Inferior parietal cortex (tissue), 1 donor: ENCODE results near the gene ADCY10.
"Not testable (repeated sequence)": the region's sequence is repeated elsewhere in the genome, so short reads cannot be mapped to it uniquely, and the experiment has no call there.

Experiments
- DNase-seq: peaks from one replicate; pipeline ENCODE4 v3.0.0-alpha.2; 2016; ENCODE audit errors: extremely low spot score

ADCY10 gene

DNA sequence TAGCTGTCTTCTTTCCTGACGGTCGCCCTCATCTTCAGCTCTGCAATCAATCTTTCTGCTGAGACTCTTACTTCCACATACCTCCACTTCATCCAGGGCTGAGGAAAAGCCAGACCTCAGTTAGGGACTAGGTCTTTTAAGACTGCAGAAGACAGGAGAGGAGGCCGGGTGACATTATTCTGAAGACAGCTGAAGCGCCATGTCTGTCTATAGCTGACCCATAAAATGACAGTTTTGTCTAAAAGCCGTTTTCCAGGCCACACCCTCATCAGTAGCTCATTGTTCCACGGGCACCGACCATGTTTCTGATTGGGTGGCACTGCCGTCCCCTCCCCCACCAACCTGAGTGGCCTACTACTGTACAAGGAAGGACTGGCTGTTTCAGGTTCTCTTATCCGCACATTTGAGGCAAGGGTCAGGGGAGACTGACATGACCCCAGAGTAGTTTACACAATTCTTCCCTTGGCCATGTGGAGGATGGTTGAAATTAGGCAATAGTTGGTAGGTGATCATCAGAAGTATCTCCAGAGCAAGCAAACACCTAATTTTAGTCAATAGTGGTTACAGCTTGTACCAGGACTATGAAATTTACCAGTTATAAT is at the start of gene ADCY10:
ADCY10 (minus strand) TSS at position 240 of the 602 bp plus-strand sequence. CDS start 8,994 bp downstream, outside the sequence.
- peak; percentile 1 for DNase-seq

- DNase-seq: no peak
Observed at GRCh38 chr1:167957710-167958109, 43.8 kb upstream of the ADCY10 start.

- DNase-seq: no peak
Observed at GRCh38 chr1:167955915-167956314, 42.0 kb upstream of the ADCY10 start.

- DNase-seq: no peak
Observed at GRCh38 chr1:167950569-167950968, 36.6 kb upstream of the ADCY10 start.

DNA sequence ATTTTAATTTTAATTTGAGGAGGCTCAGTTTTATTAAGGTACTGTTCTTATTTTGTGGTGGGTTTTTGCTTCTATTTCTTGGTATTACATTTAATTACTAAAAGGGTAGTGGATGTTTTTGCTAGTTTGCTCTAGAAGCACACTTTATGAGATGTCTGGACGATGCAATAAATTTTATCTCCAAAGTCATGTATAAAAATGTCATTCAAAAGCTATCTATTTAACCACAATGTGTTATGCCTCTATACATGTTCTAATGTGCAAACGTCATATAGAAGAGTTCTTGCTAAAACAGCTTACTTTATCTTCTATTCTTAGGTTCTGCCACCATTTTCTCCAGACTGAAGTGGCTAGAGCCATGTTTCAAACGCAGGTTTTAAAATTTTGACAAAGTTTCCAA is 35.9 kb upstream of the ADCY10 start:
- no peak for DNase-seq

DNA sequence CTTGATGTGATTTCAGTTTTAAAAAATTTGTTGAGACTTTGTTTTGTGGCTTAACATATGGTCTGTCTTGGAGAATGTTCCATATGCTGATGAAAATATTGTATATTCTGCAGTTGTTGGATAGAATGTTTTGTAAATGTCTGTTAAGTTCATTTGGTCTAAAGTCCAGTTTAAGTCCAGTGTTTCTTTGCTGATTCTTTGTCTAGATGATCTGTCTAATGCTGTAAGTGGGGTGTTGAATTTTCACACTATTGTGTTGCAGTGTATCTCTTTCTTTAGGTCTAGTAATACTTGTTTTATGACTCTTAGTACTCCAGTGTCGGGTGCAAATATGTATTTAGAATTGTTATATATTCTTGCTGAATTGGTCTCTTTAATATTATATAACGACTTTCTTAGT is 33.8 kb upstream of the ADCY10 start:
- DNase-seq: no peak

DNA sequence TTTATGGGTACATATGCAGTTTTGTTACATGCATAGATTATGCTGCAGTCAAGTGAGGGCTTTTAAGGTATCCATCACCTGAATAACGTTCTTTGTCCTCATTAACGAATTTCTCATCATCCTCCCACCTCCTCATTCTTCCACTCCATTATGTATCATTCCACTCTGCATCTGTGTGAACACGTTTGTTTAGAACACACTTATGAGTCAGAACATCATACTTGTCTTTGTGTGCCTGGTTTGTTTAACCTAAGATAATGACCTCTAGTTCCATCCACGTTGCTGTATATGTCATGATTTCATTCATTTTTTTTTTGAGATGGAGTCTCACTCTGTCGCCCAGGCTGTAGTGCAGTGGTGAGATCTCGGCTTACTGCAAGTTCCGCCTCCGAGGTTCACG is 29.6 kb upstream of the ADCY10 start:
- DNase-seq: no peak

DNA sequence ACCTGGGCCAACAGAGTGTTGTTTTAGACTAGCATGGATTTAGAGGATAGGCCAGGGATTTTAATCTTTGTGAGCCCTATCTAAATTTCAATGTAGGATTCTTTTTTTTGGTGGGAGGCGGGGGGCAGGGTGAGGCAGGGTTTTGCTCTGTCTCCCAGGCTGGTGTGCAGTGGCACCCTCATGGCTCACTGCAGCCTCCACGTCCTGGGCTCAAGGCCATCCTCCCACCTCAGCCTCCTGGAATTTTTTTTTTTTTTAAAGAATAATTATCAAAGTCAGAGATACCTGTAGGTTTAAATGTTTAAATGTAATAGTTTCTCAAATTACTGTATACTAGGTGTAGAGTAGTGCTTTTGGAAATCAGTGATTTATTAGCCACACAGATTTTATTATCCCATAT is 26.3 kb upstream of the ADCY10 start:
- DNase-seq: no peak

- no peak for DNase-seq
Observed at GRCh38 chr1:167938080-167938636, 24.2 kb upstream of the ADCY10 start.

GRCh38 chr1:167937709-167938010 is 23.7 kb upstream of the ADCY10 start:
- DNase-seq: no peak

DNA sequence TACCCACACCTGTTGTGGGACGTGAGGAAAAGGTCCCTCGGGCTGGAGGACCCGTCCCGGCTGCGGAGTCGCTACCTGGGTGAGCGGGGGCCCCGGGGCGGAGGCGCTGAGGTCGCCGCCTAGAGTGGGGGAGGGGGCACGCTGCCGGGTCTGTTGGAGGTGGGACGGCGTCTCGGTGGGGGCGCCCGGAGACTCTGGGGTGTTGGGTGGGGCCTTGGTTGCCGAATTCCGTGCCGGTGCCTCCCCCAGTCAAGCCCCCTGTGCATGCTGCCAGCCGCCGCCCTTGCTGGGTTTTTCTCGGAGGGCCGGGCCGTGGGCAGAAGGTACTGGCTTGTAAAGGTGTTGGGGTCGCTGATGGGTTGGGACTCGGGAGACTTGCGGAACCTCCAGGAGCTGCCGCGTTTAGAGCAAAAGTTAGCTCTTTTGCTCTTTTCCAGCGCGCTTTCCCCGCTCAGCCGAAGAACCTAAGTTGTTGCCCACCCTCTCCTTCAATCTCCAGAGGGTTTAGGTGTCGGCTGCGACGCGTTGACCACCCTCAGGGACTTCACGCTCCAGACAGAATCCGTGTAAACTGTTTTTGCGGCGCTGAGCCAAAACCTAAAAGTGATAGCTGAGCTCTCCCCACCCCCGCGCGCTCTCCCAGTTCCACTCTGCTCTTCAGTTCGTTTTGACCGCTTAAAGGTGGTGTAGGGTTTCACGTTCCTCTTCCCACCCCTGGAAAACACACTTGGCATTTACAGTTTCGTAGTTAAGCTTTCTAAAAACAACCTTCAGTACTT is 23.2 kb upstream of the ADCY10 start, which contains the start of gene MPC2:
MPC2 (minus strand) TSS at position 143 of the 779 bp plus-strand sequence. CDS start 1,231 bp downstream, outside the sequence.
- peak; percentile 58 for DNase-seq

DNA sequence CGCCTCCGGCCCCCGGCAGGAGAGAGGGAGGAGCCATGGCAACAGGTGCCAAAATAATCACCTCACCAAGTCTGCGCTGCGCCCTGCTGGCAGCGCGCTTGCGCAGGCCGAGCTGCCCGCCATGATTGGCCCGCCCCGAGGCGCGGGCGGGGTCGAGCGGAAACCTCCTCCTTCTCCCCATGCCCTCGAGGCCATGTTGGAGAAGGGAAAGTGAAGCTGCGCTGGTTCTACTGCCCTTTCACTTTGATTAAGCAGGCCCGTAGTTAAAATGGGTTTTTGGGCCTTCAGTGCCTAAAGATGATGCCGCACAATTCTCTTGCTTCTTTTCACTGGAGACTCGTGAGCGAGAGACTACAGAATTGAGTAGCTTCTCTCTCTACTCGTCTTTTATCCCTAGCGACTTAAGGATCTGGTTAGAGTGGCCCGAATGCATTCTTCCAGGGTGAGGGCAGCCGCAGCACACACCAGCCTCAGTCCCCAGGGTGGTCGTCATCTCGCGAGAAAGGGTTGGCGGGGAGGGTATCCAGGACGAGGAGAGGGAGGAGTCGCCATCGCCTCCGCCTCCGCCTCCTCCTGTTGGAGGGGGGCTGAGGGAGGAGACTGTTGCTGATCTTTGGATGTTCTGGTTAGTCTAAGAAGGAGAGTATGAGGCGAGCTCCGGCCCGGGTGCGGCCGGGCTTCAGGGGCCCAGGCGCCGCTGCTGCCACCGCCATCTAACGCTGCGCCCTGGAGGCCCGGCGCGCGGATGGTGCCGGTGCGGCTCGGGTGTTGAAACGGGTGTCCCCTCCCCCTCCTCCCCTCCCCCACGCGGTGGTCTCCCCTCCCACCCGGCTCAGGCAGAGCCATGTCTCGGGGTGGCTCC is 22.4 kb upstream of the ADCY10 start, which contains the start of gene DCAF6:
DCAF6 (plus strand) TSS at position 616 of the 862 bp plus-strand sequence; CDS start at position 845, 229 bp downstream.
- peak; percentile 99 for DNase-seq

- DNase-seq: peak; percentile 61
Observed at GRCh38 chr1:167935216-167936067, 21.5 kb upstream of the ADCY10 start.

GRCh38 chr1:167934426-167935215 is 20.7 kb upstream of the ADCY10 start:
- DNase-seq: peak; percentile 42

DNA sequence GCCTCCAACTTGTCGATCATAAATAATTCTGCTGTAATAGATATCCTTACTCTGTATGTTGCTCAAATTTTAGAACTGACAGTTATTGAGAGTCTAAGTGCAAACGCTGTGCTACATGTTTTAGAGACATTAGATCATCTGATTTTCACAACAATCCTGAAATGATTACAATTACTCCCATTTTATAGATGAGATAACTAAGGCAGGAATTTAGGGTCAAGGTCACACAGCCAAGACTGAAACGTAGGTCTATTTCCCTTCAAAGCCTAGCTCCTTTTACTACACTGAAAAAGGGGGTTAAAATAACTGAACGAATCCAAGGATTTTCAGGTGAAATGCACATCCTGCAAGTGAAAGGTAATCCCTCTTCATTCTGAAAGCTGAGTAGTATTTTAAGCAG is 19.9 kb upstream of the ADCY10 start:
- DNase-seq: no peak

- no peak for DNase-seq
Observed at GRCh38 chr1:167929725-167930124, 15.8 kb upstream of the ADCY10 start.

- not testable (repeated sequence) for DNase-seq
Observed at GRCh38 chr1:167928919-167929318, 15.0 kb upstream of the ADCY10 start.

GRCh38 chr1:167928457-167928852 is 14.5 kb upstream of the ADCY10 start:
- no peak for DNase-seq

DNA sequence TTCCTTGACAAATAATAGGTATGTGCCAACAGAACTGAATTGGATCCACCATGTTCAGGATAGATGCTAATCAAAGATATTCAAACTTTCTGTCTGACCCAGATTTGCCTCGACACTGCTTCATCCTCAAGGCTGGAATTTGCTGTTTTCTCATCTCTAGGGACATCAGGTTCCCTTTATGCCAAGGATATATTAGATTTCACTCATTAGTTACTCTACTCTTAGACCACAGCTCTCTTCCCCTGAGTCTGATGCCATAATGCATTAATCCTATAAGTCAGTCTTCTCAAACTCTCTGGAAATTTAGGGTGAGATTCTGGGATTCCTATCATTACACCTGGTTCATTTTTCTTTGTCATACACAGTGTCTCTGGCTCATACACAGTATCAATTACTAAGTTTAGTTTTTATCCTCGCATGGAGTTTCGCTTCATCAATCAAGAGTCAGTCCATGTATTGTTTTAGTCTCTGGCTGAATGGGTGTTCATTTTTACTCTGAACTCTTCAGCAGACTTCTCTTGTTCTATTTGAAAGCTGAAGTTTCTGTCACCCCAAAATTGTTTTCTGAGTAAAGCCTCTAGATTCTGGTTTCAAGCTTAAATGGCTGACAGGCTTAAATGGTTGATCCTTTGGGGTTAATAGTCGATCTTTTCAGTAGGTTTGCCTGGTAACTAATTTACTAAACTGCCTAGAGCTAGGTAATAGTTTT is 13.3 kb upstream of the ADCY10 start:
- no peak for DNase-seq
